ENCODE measurements around the gene CACNA1C.

DNA sequence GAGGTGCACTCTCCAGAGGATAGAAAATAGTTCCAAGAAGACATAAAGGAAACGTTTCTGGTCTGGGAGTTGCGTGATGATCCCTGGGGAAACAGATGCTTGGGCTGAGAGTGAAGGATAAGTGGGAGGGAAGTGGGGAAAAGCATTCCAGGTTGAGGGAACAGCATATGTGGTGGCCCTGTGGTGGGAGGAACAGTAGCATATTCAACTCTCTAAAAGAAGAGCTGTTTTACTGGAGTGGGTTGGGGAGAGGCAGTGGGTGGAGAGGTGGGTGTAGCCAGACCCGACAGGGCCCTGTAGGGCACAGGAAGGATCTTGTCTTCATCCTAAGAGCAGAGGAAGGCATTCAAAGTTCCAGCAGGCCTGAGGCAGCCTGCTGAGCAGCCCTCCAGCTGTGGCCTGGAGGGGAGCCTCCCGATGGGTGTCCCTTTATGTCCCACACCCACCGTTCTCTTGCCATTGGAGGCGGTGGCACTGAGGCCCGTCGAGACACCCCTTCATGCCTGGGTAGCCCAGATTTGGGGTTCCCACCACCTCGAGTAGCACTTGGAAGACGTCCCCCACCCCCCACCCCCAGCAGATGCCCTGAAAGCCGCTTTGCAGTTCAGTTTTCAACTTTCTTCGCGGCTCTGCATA is 431.5 kb downstream of the CACNA1C start:
- TF ChIP-seq CTCF (IDR thresholded peaks at IDR 0.05), result no peak
- no peak for TF ChIP-seq POLR2A (IDR thresholded peaks at IDR 0.05)

All from esophagus squamous epithelium (tissue), 4 donors.